Measurements from ENCODE around the gene OSBP2.

The OSBP2 gene

GRCh38 chr22:30863081-30863833 is 168.6 kb downstream of the OSBP2 start:
- WGBS, result 64% methylated on average over 19 of the region's 19 CpGs
- Histone ChIP-seq H3K18ac (ENCODE audit: low read depth in 1 of 2, low read length in 2 of 2) (no peak overlapping the region), H2BK15ac (ENCODE audit: low read depth, poor library complexity, severe bottlenecking) (no peak overlapping the region), H3K14ac (ENCODE audit: low read length in 2 of 2) (no peak overlapping the region), H3K4me3 (ENCODE audit: insufficient read depth in 1 of 2, low read depth in 1 of 2, low read length in 2 of 2) (no peak overlapping the region), H2BK12ac (ENCODE audit: low read length in 2 of 2) (no peak overlapping the region), H4K8ac (ENCODE audit: low read length) (no peak overlapping the region), H3K27me3 (ENCODE audit: control insufficient read depth in 1 of 2, insufficient read depth in 1 of 2, low read length in 2 of 2) (no peaks in the 10 kb centered on the region), H3K27ac (ENCODE audit: low read length, poor library complexity, severe bottlenecking) (no peak overlapping the region), H3K4me2 (ENCODE audit: low read length, poor library complexity, severe bottlenecking) (no peak overlapping the region), H3K9me3 (ENCODE audit: control insufficient read depth, low read length) (no peaks in the 10 kb centered on the region), H2BK120ac (ENCODE audit: low read depth, low read length) (no peak overlapping the region), H4K91ac (ENCODE audit: low read length) (no peak overlapping the region), H3K23ac (ENCODE audit: low read length in 2 of 2) (no peak overlapping the region), H2AFZ (ENCODE audit: low read depth, low read length) (no peak overlapping the region), H2AK5ac (ENCODE audit: low read length, severe bottlenecking) (no peak overlapping the region), H3K9ac (ENCODE audit: low read length) (no peak overlapping the region), H3K79me1 (replicated peaks; ENCODE audit: low read length, poor library complexity, severe bottlenecking) (no peaks in the 10 kb centered on the region), H3K4me1 (ENCODE audit: control insufficient read depth, insufficient read depth, low read depth, low read length) (peaks cover 3% of the 10 kb centered on the region), H3K36me3 (ENCODE audit: control insufficient read depth in 1 of 2, insufficient read depth in 2 of 2, low read depth in 1 of 2, low read length in 2 of 2) (no peaks in the 10 kb centered on the region), H2BK5ac (ENCODE audit: low read depth, low read length, poor library complexity, severe bottlenecking) (no peak overlapping the region), H3K4ac (ENCODE audit: low read depth in 1 of 2, low read length in 2 of 2) (no peak overlapping the region)
- DNase-seq, result no peak

GRCh38 chr22:30864441-30865420 is 170.1 kb downstream of the OSBP2 start:
- Histone ChIP-seq H4K8ac (ENCODE audit: low read length) (no peak overlapping the region), H3K4me3 (ENCODE audit: insufficient read depth in 1 of 2, low read depth in 1 of 2, low read length in 2 of 2) (no peak overlapping the region), H3K18ac (ENCODE audit: low read depth in 1 of 2, low read length in 2 of 2) (no peak overlapping the region), H3K4ac (ENCODE audit: low read depth in 1 of 2, low read length in 2 of 2) (no peak overlapping the region), H4K91ac (ENCODE audit: low read length) (no peak overlapping the region), H3K36me3 (ENCODE audit: control insufficient read depth in 1 of 2, insufficient read depth in 2 of 2, low read depth in 1 of 2, low read length in 2 of 2) (no peaks in the 10 kb centered on the region), H2AK5ac (ENCODE audit: low read length, severe bottlenecking) (no peak overlapping the region), H2AFZ (ENCODE audit: low read depth, low read length) (no peak overlapping the region), H3K79me1 (replicated peaks; ENCODE audit: low read length, poor library complexity, severe bottlenecking) (no peaks in the 10 kb centered on the region), H3K14ac (ENCODE audit: low read length in 2 of 2) (no peak overlapping the region), H3K27ac (ENCODE audit: low read length, poor library complexity, severe bottlenecking) (no peak overlapping the region), H3K27me3 (ENCODE audit: control insufficient read depth in 1 of 2, insufficient read depth in 1 of 2, low read length in 2 of 2) (no peaks in the 10 kb centered on the region), H2BK15ac (ENCODE audit: low read depth, poor library complexity, severe bottlenecking) (no peak overlapping the region), H3K4me1 (ENCODE audit: control insufficient read depth, insufficient read depth, low read depth, low read length) (peaks cover 8% of the 10 kb centered on the region), H3K9me3 (ENCODE audit: control insufficient read depth, low read length) (no peaks in the 10 kb centered on the region), H3K4me2 (ENCODE audit: low read length, poor library complexity, severe bottlenecking) (no peak overlapping the region), H2BK5ac (ENCODE audit: low read depth, low read length, poor library complexity, severe bottlenecking) (no peak overlapping the region), H2BK120ac (ENCODE audit: low read depth, low read length) (no peak overlapping the region), H3K9ac (ENCODE audit: low read length) (no peak overlapping the region), H2BK12ac (ENCODE audit: low read length in 2 of 2) (no peak overlapping the region), H3K23ac (ENCODE audit: low read length in 2 of 2) (no peak overlapping the region)
- WGBS, result 93% methylated on average over 15 of the region's 17 CpGs
- no peak for DNase-seq

GRCh38 chr22:30865656-30866055 is 171.0 kb downstream of the OSBP2 start:
- Histone ChIP-seq H3K9ac (ENCODE audit: low read length) (no peak overlapping the region), H2AK5ac (ENCODE audit: low read length, severe bottlenecking) (no peak overlapping the region), H2BK15ac (ENCODE audit: low read depth, poor library complexity, severe bottlenecking) (no peak overlapping the region), H3K23ac (ENCODE audit: low read length in 2 of 2) (no peak overlapping the region), H2BK12ac (ENCODE audit: low read length in 2 of 2) (no peak overlapping the region), H3K4me3 (ENCODE audit: insufficient read depth in 1 of 2, low read depth in 1 of 2, low read length in 2 of 2) (no peak overlapping the region), H3K4me1 (ENCODE audit: control insufficient read depth, insufficient read depth, low read depth, low read length) (peaks cover 8% of the 10 kb centered on the region), H2BK5ac (ENCODE audit: low read depth, low read length, poor library complexity, severe bottlenecking) (no peak overlapping the region), H3K4ac (ENCODE audit: low read depth in 1 of 2, low read length in 2 of 2) (no peak overlapping the region), H3K14ac (ENCODE audit: low read length in 2 of 2) (no peak overlapping the region), H3K27ac (ENCODE audit: low read length, poor library complexity, severe bottlenecking) (no peak overlapping the region), H4K91ac (ENCODE audit: low read length) (no peak overlapping the region), H2BK120ac (ENCODE audit: low read depth, low read length) (no peak overlapping the region), H4K8ac (ENCODE audit: low read length) (no peak overlapping the region), H3K9me3 (ENCODE audit: control insufficient read depth, low read length) (no peaks in the 10 kb centered on the region), H3K36me3 (ENCODE audit: control insufficient read depth in 1 of 2, insufficient read depth in 2 of 2, low read depth in 1 of 2, low read length in 2 of 2) (peaks cover 0 to 3% of the 10 kb centered on the region in 2 experiments), H3K18ac (ENCODE audit: low read depth in 1 of 2, low read length in 2 of 2) (no peak overlapping the region), H2AFZ (ENCODE audit: low read depth, low read length) (no peak overlapping the region), H3K4me2 (ENCODE audit: low read length, poor library complexity, severe bottlenecking) (no peak overlapping the region), H3K79me1 (replicated peaks; ENCODE audit: low read length, poor library complexity, severe bottlenecking) (no peaks in the 10 kb centered on the region), H3K27me3 (ENCODE audit: control insufficient read depth in 1 of 2, insufficient read depth in 1 of 2, low read length in 2 of 2) (no peaks in the 10 kb centered on the region)
- DNase-seq, result no peak
- WGBS, result 87% methylated on average over 11 of the region's 11 CpGs

- WGBS, result 84% methylated on average over 8 of the region's 8 CpGs
- H3K36me3 ChIP-seq (ENCODE audit: control insufficient read depth in 1 of 2, insufficient read depth in 2 of 2, low read depth in 1 of 2, low read length in 2 of 2), result peaks cover 0 to 9% of the 10 kb centered on the region in 2 experiments
- no peak overlapping the region for H2AK5ac ChIP-seq (ENCODE audit: low read length, severe bottlenecking)
Observed at GRCh38 chr22:30866216-30866615, 171.5 kb downstream of the OSBP2 start.

More at GRCh38 chr22:30866216-30866615, 171.5 kb downstream of the OSBP2 start:
- Histone ChIP-seq H2BK120ac (ENCODE audit: low read depth, low read length) (no peak overlapping the region), H2BK5ac (ENCODE audit: low read depth, low read length, poor library complexity, severe bottlenecking) (no peak overlapping the region), H3K18ac (ENCODE audit: low read depth in 1 of 2, low read length in 2 of 2) (no peak overlapping the region), H3K14ac (ENCODE audit: low read length in 2 of 2) (no peak overlapping the region), H4K8ac (ENCODE audit: low read length) (no peak overlapping the region), H3K9ac (ENCODE audit: low read length) (no peak overlapping the region), H3K79me1 (replicated peaks; ENCODE audit: low read length, poor library complexity, severe bottlenecking) (no peaks in the 10 kb centered on the region), H3K9me3 (ENCODE audit: control insufficient read depth, low read length) (no peaks in the 10 kb centered on the region), H2AFZ (ENCODE audit: low read depth, low read length) (no peak overlapping the region), H3K4me2 (ENCODE audit: low read length, poor library complexity, severe bottlenecking) (no peak overlapping the region), H3K4me1 (ENCODE audit: control insufficient read depth, insufficient read depth, low read depth, low read length) (peaks cover 8% of the 10 kb centered on the region), H3K4ac (ENCODE audit: low read depth in 1 of 2, low read length in 2 of 2) (no peak overlapping the region), H3K23ac (ENCODE audit: low read length in 2 of 2) (no peak overlapping the region), H3K27ac (ENCODE audit: low read length, poor library complexity, severe bottlenecking) (no peak overlapping the region), H3K4me3 (ENCODE audit: insufficient read depth in 1 of 2, low read depth in 1 of 2, low read length in 2 of 2) (no peak overlapping the region), H2BK12ac (ENCODE audit: low read length in 2 of 2) (no peak overlapping the region), H3K27me3 (ENCODE audit: control insufficient read depth in 1 of 2, insufficient read depth in 1 of 2, low read length in 2 of 2) (no peaks in the 10 kb centered on the region), H4K91ac (ENCODE audit: low read length) (no peak overlapping the region), H2BK15ac (ENCODE audit: low read depth, poor library complexity, severe bottlenecking) (no peak overlapping the region)
- DNase-seq, result no peak
